Stimulated activated naive CD8-positive, alpha-beta T cell treated with anti-CD3 and anti-CD28 coated beads, Interleukin-15, Interleukin-2, amounts not matched to agents 100 ng/mL and 50 ng/mL, for 24 hours (primary cell): ENCODE measurements around the gene SLC36A2.
"Not testable (repeated sequence)": the region's sequence is repeated elsewhere in the genome, so short reads cannot be mapped to it uniquely, and the experiment has no call there.

Experiments
- H3K27ac Mint-ChIP-seq: one replicate; pipeline ENCODE4 v1.8.0; 2021; ENCODE audit warnings: mild to moderate bottlenecking, mixed read lengths
- H3K27me3 Mint-ChIP-seq: one replicate; pipeline ENCODE4 v1.8.0; 2021; ENCODE audit warnings: mixed read lengths
- H3K36me3 Mint-ChIP-seq: one replicate; pipeline ENCODE4 v1.8.0; 2021; ENCODE audit warnings: low read depth, mixed read lengths
- H3K4me1 Mint-ChIP-seq: one replicate; pipeline ENCODE4 v1.8.0; 2021; ENCODE audit warnings: low read depth, mixed read lengths
- H3K4me3 Mint-ChIP-seq: one replicate; pipeline ENCODE4 v1.8.0; 2021; ENCODE audit warnings: mild to moderate bottlenecking, mixed read lengths
- H3K9me3 Mint-ChIP-seq: one replicate; pipeline ENCODE4 v1.8.0; 2021; ENCODE audit warnings: mixed read lengths

Gene SLC36A2

GRCh38 chr5:151310932-151311331 is 36.4 kb downstream of the SLC36A2 start:
- H3K27me3 Mint-ChIP-seq: no peaks in the 10 kb centered on the region
- no peak overlapping the region for H3K27ac Mint-ChIP-seq
- peaks cover 6% of the 10 kb centered on the region for H3K9me3 Mint-ChIP-seq
- no peak overlapping the region for H3K4me3 Mint-ChIP-seq
- H3K36me3 Mint-ChIP-seq: no peaks in the 10 kb centered on the region
- H3K4me1 Mint-ChIP-seq: no peaks in the 10 kb centered on the region

- not testable (repeated sequence) for H3K4me3 Mint-ChIP-seq, H3K36me3 Mint-ChIP-seq, H3K4me1 Mint-ChIP-seq, H3K27me3 Mint-ChIP-seq, H3K9me3 Mint-ChIP-seq, H3K27ac Mint-ChIP-seq
These were observed 37.5 kb downstream of the SLC36A2 start for GRCh38 chr5:151309821-151310220.

GRCh38 chr5:151309266-151309665 is 38.1 kb downstream of the SLC36A2 start:
- H3K9me3 Mint-ChIP-seq, H3K27ac Mint-ChIP-seq, H3K36me3 Mint-ChIP-seq, H3K27me3 Mint-ChIP-seq, H3K4me3 Mint-ChIP-seq, H3K4me1 Mint-ChIP-seq: not testable (repeated sequence)

GRCh38 chr5:151303666-151304065 is 43.7 kb downstream of the SLC36A2 start, which contains the start of gene SLC36A3:
Gene SLC36A3 (minus strand): TSS chr5:151303766. CDS start chr5:151303354, 412 bp downstream.
- H3K27ac Mint-ChIP-seq: no peak within 1 kb of the TSS
- no peaks in the 10 kb centered on the region for H3K36me3 Mint-ChIP-seq
- peaks cover 5% of the 10 kb centered on the region for H3K27me3 Mint-ChIP-seq
- H3K4me3 Mint-ChIP-seq: no peak within 1 kb of the TSS
- no peaks in the 10 kb centered on the region for H3K4me1 Mint-ChIP-seq
- H3K9me3 Mint-ChIP-seq: no peaks in the 10 kb centered on the region

- peaks cover 5% of the 10 kb centered on the region for H3K27me3 Mint-ChIP-seq
- H3K4me1 Mint-ChIP-seq: no peaks in the 10 kb centered on the region
- H3K36me3 Mint-ChIP-seq: no peaks in the 10 kb centered on the region
- no peak overlapping the region for H3K27ac Mint-ChIP-seq
- no peaks in the 10 kb centered on the region for H3K9me3 Mint-ChIP-seq
- no peak overlapping the region for H3K4me3 Mint-ChIP-seq
These were observed 49.1 kb downstream of the SLC36A2 start for GRCh38 chr5:151298063-151298855.

- Mint-ChIP-seq H3K4me3 (no peak overlapping the region), H3K27me3 (peaks cover under 1% of the 10 kb centered on the region), H3K9me3 (no peaks in the 10 kb centered on the region), H3K27ac (no peak overlapping the region), H3K36me3 (no peaks in the 10 kb centered on the region), H3K4me1 (no peaks in the 10 kb centered on the region)
These were observed 50.4 kb downstream of the SLC36A2 start for GRCh38 chr5:151296974-151297373.

GRCh38 chr5:151296478-151296830 is 50.9 kb downstream of the SLC36A2 start:
- no peak overlapping the region for H3K27ac Mint-ChIP-seq
- no peak overlapping the region for H3K4me3 Mint-ChIP-seq
- H3K27me3 Mint-ChIP-seq: no peaks in the 10 kb centered on the region
- no peaks in the 10 kb centered on the region for H3K4me1 Mint-ChIP-seq
- H3K36me3 Mint-ChIP-seq: no peaks in the 10 kb centered on the region
- H3K9me3 Mint-ChIP-seq: peaks cover under 1% of the 10 kb centered on the region

GRCh38 chr5:151295791-151296477 is 51.4 kb downstream of the SLC36A2 start:
- Mint-ChIP-seq H3K27me3 (no peaks in the 10 kb centered on the region), H3K27ac (no peak overlapping the region), H3K4me3 (no peak overlapping the region), H3K9me3 (peaks cover 3% of the 10 kb centered on the region), H3K36me3 (no peaks in the 10 kb centered on the region), H3K4me1 (no peaks in the 10 kb centered on the region)

- Mint-ChIP-seq H3K4me1 (no peaks in the 10 kb centered on the region), H3K27me3 (no peaks in the 10 kb centered on the region), H3K4me3 (no peak overlapping the region), H3K9me3 (peaks cover 3% of the 10 kb centered on the region), H3K27ac (no peak overlapping the region), H3K36me3 (no peaks in the 10 kb centered on the region)
These were observed 52.2 kb downstream of the SLC36A2 start for GRCh38 chr5:151295138-151295537.

GRCh38 chr5:151293624-151294023 is 53.7 kb downstream of the SLC36A2 start:
- H3K4me3 Mint-ChIP-seq: no peak overlapping the region
- H3K4me1 Mint-ChIP-seq: no peaks in the 10 kb centered on the region
- no peaks in the 10 kb centered on the region for H3K27me3 Mint-ChIP-seq
- H3K27ac Mint-ChIP-seq: no peak overlapping the region
- no peaks in the 10 kb centered on the region for H3K36me3 Mint-ChIP-seq
- H3K9me3 Mint-ChIP-seq: peaks cover 3% of the 10 kb centered on the region

- no peak overlapping the region for H3K27ac Mint-ChIP-seq
- H3K4me3 Mint-ChIP-seq: no peak overlapping the region
- H3K9me3 Mint-ChIP-seq: peaks cover 3% of the 10 kb centered on the region
- no peaks in the 10 kb centered on the region for H3K27me3 Mint-ChIP-seq
- no peaks in the 10 kb centered on the region for H3K4me1 Mint-ChIP-seq
- no peaks in the 10 kb centered on the region for H3K36me3 Mint-ChIP-seq
These were observed 59.2 kb downstream of the SLC36A2 start for GRCh38 chr5:151288180-151288579.

- Mint-ChIP-seq H3K4me1 (no peaks in the 10 kb centered on the region), H3K4me3 (no peak overlapping the region), H3K9me3 (peaks cover 1% of the 10 kb centered on the region), H3K27ac (no peak overlapping the region), H3K27me3 (no peaks in the 10 kb centered on the region), H3K36me3 (no peaks in the 10 kb centered on the region)
These were observed 61.1 kb downstream of the SLC36A2 start for GRCh38 chr5:151286246-151286645.

GRCh38 chr5:151285683-151286082 is 61.7 kb downstream of the SLC36A2 start:
- no peaks in the 10 kb centered on the region for H3K9me3 Mint-ChIP-seq
- no peaks in the 10 kb centered on the region for H3K4me1 Mint-ChIP-seq
- H3K27me3 Mint-ChIP-seq: no peaks in the 10 kb centered on the region
- no peak overlapping the region for H3K27ac Mint-ChIP-seq
- no peak overlapping the region for H3K4me3 Mint-ChIP-seq
- H3K36me3 Mint-ChIP-seq: no peaks in the 10 kb centered on the region

- no peaks in the 10 kb centered on the region for H3K9me3 Mint-ChIP-seq
- no peaks in the 10 kb centered on the region for H3K27me3 Mint-ChIP-seq
- H3K36me3 Mint-ChIP-seq: no peaks in the 10 kb centered on the region
- no peak overlapping the region for H3K27ac Mint-ChIP-seq
- no peaks in the 10 kb centered on the region for H3K4me1 Mint-ChIP-seq
- no peak overlapping the region for H3K4me3 Mint-ChIP-seq
These were observed 62.9 kb downstream of the SLC36A2 start for GRCh38 chr5:151284392-151284967.

- Mint-ChIP-seq H3K27me3 (no peaks in the 10 kb centered on the region), H3K4me1 (no peaks in the 10 kb centered on the region), H3K9me3 (no peaks in the 10 kb centered on the region), H3K4me3 (no peak overlapping the region), H3K27ac (no peak overlapping the region), H3K36me3 (no peaks in the 10 kb centered on the region)
These were observed 64.1 kb downstream of the SLC36A2 start for GRCh38 chr5:151283120-151283825.
